ENCODE measurements around the gene TRHDE. TPM values are rescaled to one million over a fixed set of nuclear protein-coding genes. Genes with fewer than 3 reads are reported as not detected.

Gene TRHDE
- total and polyA plus RNA-seq, 3 donors from 2014 or later: 2.8 to 8.5 (median 3.9) TPM

DNA sequence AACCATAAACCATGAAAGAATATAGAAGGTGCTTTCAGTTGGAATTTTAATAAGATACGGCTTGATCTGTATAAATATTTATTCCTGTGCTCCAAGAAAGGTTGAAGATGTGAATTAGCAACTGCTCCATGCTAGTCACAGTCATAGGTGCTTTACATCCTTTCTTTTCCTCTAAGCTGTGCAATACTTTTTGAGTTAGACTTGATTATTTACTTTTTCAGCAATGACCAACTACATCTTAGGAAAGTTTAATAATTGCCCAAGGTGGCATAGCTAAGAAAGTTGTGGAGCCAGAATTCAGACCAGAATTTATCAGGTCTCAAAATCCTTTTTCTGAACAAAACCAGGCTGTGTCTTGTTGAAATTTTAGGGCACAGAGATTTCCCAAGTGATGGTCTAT lies 13.7 kb downstream of the TRHDE start:
- Histone ChIP-seq H3K27ac (no peak overlapping the region), H3K36me3 (ENCODE audit: low read depth, missing control alignments) (no peaks in the 10 kb centered on the region), H3K27me3 (no peaks in the 10 kb centered on the region), H3K4me1 (no peaks in the 10 kb centered on the region), H3K4me3 (no peak overlapping the region), H3K9me3 (no peaks in the 10 kb centered on the region)
- DNase-seq: no peak
- no peak for TF ChIP-seq POLR2A (IDR thresholded peaks at IDR 0.05)
- TF ChIP-seq, protein P1, sequence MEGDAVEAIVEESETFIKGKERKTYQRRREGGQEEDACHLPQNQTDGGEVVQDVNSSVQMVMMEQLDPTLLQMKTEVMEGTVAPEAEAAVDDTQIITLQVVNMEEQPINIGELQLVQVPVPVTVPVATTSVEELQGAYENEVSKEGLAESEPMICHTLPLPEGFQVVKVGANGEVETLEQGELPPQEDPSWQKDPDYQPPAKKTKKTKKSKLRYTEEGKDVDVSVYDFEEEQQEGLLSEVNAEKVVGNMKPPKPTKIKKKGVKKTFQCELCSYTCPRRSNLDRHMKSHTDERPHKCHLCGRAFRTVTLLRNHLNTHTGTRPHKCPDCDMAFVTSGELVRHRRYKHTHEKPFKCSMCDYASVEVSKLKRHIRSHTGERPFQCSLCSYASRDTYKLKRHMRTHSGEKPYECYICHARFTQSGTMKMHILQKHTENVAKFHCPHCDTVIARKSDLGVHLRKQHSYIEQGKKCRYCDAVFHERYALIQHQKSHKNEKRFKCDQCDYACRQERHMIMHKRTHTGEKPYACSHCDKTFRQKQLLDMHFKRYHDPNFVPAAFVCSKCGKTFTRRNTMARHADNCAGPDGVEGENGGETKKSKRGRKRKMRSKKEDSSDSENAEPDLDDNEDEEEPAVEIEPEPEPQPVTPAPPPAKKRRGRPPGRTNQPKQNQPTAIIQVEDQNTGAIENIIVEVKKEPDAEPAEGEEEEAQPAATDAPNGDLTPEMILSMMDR (IDR thresholded peaks at IDR 0.05): no peak
- WGBS, 2 donors: 76 to 91% methylated on average over 1 of the region's 1 CpG
- intact Hi-C loops (cut with DNase I; ENCODE audit: low total_unique reads): no loop called here

DNA sequence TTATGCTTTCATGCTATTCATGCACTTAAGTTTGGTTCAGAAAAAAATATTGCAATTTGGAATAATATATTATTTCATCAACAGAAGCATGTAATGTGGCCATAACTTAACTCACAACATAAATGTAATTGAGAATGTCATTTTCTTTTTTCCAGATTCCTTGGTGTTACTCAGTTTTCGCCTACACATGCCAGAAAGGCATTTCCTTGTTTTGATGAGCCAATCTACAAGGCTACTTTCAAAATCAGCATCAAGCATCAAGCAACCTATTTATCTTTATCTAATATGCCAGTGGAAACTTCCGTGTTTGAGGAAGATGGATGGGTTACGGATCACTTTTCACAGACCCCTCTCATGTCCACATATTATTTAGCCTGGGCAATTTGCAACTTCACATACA lies 14.4 kb downstream of the TRHDE start:
- intact Hi-C loops (cut with DNase I; ENCODE audit: low total_unique reads): no loop called here
- H3K27ac ChIP-seq: no peak overlapping the region
- H3K9me3 ChIP-seq: no peaks in the 10 kb centered on the region
- TF ChIP-seq POLR2A (IDR thresholded peaks at IDR 0.05): no peak
- TF ChIP-seq, protein P1 (IDR thresholded peaks at IDR 0.05): no peak
- WGBS, 2 donors: 88 to 91% methylated on average over 3 of the region's 3 CpGs
- no peak overlapping the region for H3K4me3 ChIP-seq
- H3K36me3 ChIP-seq (ENCODE audit: low read depth, missing control alignments): no peaks in the 10 kb centered on the region
- H3K27me3 ChIP-seq: no peaks in the 10 kb centered on the region
- no peaks in the 10 kb centered on the region for H3K4me1 ChIP-seq
- DNase-seq: no peak

DNA sequence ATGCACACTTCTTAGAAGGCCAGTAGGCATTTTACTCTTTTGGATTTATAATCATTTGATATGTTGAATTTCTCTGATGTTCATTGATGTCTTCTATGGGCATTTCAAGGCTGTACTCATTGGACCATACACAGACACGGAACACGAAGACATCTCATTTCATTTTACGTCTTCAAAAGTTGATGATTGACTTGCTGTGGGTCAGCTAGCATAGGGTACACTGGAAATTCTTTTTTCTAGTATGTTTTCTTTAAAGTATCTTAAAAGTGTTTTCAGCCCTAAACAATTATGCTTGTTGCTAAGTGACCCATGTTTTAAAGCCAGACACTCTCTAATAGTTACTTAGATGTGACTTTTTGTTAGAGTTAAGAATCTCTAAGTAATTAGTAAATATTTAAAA lies 16.3 kb downstream of the TRHDE start:
- no peak for DNase-seq
- TF ChIP-seq, protein P1 (IDR thresholded peaks at IDR 0.05): no peak
- TF ChIP-seq POLR2A (IDR thresholded peaks at IDR 0.05): no peak
- WGBS, 2 donors: 93 to 97% methylated on average over 3 of the region's 3 CpGs
- H3K27ac ChIP-seq: no peak overlapping the region
- H3K4me3 ChIP-seq: no peak overlapping the region
- no peaks in the 10 kb centered on the region for H3K4me1 ChIP-seq
- H3K9me3 ChIP-seq: no peaks in the 10 kb centered on the region
- H3K27me3 ChIP-seq: no peaks in the 10 kb centered on the region
- intact Hi-C loops (cut with DNase I; ENCODE audit: low total_unique reads): no loop called here
- H3K36me3 ChIP-seq (ENCODE audit: low read depth, missing control alignments): no peaks in the 10 kb centered on the region

DNA sequence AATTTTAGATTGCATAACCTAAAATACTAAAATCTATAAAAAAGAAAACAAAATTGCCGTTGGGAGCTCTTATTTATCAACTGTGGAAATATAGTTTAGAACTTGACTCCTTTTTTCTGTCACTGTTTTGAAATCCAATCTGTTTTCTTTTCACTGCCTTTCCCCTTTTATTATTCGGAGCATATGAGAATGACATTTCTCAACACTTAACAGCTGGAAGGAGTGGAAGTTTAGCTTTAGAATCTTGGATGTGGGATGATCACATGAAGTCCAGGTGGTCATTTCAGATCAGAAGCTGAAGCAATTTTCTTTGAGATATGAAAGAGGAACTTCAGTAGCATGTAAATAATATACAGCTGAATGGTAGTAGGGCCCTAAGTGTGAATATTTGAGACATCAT lies 16.7 kb downstream of the TRHDE start:
- Histone ChIP-seq H3K27me3 (no peaks in the 10 kb centered on the region), H3K27ac (no peak overlapping the region), H3K9me3 (no peaks in the 10 kb centered on the region), H3K36me3 (ENCODE audit: low read depth, missing control alignments) (no peaks in the 10 kb centered on the region), H3K4me1 (no peaks in the 10 kb centered on the region), H3K4me3 (no peak overlapping the region)
- WGBS, 2 donors: 73 to 82% methylated on average over 2 of the region's 2 CpGs
- TF ChIP-seq POLR2A (IDR thresholded peaks at IDR 0.05): no peak
- TF ChIP-seq, protein P1 (IDR thresholded peaks at IDR 0.05): no peak
- intact Hi-C loops (cut with DNase I; ENCODE audit: low total_unique reads): no loop called here
- DNase-seq: no peak

DNA sequence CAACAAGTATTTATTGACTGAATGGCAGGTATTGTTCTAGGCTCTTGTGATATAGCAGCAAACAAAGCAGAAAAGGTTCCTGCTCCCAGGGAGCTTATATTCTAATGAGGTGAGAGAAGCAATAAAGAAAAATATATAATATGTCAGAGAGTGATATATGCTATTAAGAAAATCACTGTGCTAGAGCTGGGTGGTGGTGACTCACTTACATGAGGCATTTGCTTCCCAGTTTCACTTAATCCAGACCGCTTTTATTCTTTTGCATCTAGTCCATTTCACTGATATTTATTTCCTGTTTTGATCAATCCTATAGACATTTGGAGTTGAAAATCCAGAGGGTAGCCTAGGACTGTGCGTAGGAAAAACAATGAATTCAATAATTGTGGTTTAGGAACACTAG lies 17.5 kb downstream of the TRHDE start:
- no peaks in the 10 kb centered on the region for H3K27me3 ChIP-seq
- intact Hi-C loops (cut with DNase I; ENCODE audit: low total_unique reads): no loop called here
- 92 to 97% methylated on average over 2 of the region's 2 CpGs for WGBS, 2 donors
- H3K36me3 ChIP-seq (ENCODE audit: low read depth, missing control alignments): no peaks in the 10 kb centered on the region
- no peak overlapping the region for H3K4me3 ChIP-seq
- no peaks in the 10 kb centered on the region for H3K4me1 ChIP-seq
- no peak for TF ChIP-seq POLR2A (IDR thresholded peaks at IDR 0.05)
- TF ChIP-seq, protein P1 (IDR thresholded peaks at IDR 0.05): no peak
- no peak for DNase-seq
- no peaks in the 10 kb centered on the region for H3K9me3 ChIP-seq
- no peak overlapping the region for H3K27ac ChIP-seq

Data from testis (tissue), 3 donors.